HEK293 (cell line): ENCODE results near the gene TLX3.
A peak's percentile ranks its signal among the peaks of the same experiment; 100 is the strongest.

Experiments
- CTCF ChIA-PET: fragments of 350-600 bp; formaldehyde crosslinking; extraction: SDS; loops from one replicate; lab custom pipeline; 2021; ENCODE audit warnings: antibody characterized with exemption; lab: Yijun Ruan, JAX
- POLR2A ChIA-PET: fragments of 300-600 bp; formaldehyde crosslinking; extraction: SDS; loops from one replicate; lab custom pipeline; 2020; ENCODE audit warnings: antibody characterized with exemption, inconsistent platforms; lab: Yijun Ruan, JAX
- H3K27ac ChIP-seq: fragments of 200-500 bp; sonication (Bioruptor generic); 2 replicates; pipeline ENCODE4 v1.5.1; 2014; ENCODE audit warnings: low read depth, low read length, control low read depth, inconsistent platforms; ENCODE audit errors: extremely low read depth
- H3K36me3 ChIP-seq, 2 experiments: fragments of 200-500 bp in 1 of 2; sonication (Bioruptor generic) in 1 of 2; 1 replicate in 1 of 2; 2 replicates in 1 of 2; pipeline ENCODE4 v1.5.1; 2014 to 2017; ENCODE audit warnings: inconsistent platforms in 2 of 2, low read length in 2 of 2; ENCODE audit not compliant: control insufficient read depth in 2 of 2, insufficient read depth in 1 of 2
- H3K4me1 ChIP-seq: fragments of 200-500 bp; sonication (Bioruptor generic); 2 replicates; pipeline ENCODE4 v1.5.1; 2014; ENCODE audit warnings: mild to moderate bottlenecking, low read length, inconsistent platforms; ENCODE audit not compliant: control insufficient read depth, insufficient read depth
- H3K4me3 ChIP-seq: 2 replicates; pipeline ENCODE4 v1.5.1; 2011; ENCODE audit warnings: low read depth, mild to moderate bottlenecking, control low read depth, low read length, moderate library complexity
- H3K9me3 ChIP-seq: fragments of 200-500 bp; sonication (Bioruptor generic); 2 replicates; pipeline ENCODE4 v1.5.1; 2014; ENCODE audit warnings: low read depth, low read length, inconsistent platforms; ENCODE audit not compliant: control insufficient read depth, insufficient read depth
- FEZF1 ChIP-seq: fragments of 450-650 bp; formaldehyde crosslinking; IDR thresholded peaks from 2 replicates; pipeline ENCODE4 v1.5.1; 2016; ENCODE audit warnings: missing biosample characterization, missing genetic modification characterization
- HOXA7 ChIP-seq: sonication (generic); formaldehyde crosslinking; IDR thresholded peaks from 2 replicates; pipeline ENCODE4 v1.8.1; 2022; ENCODE audit warnings: missing genetic modification reagents, borderline replicate concordance
- KLF16 ChIP-seq: fragments of 450-650 bp; formaldehyde crosslinking; IDR thresholded peaks from 2 replicates; pipeline ENCODE4 v1.5.1; 2017; ENCODE audit warnings: missing biosample characterization, missing genetic modification characterization
- MYNN ChIP-seq: fragments of 450-650 bp; formaldehyde crosslinking; IDR thresholded peaks from 2 replicates; pipeline ENCODE4 v1.5.1; 2016; ENCODE audit warnings: missing biosample characterization, missing genetic modification characterization, borderline replicate concordance
- PRDM1 ChIP-seq: fragments of 450-650 bp; formaldehyde crosslinking; IDR thresholded peaks from 2 replicates; pipeline ENCODE4; 2016; ENCODE audit warnings: missing biosample characterization, missing genetic modification characterization
- RBAK ChIP-seq: fragments of 450-650 bp; formaldehyde crosslinking; IDR thresholded peaks from 2 replicates; pipeline ENCODE4 v1.5.1; 2016; ENCODE audit warnings: missing biosample characterization, missing genetic modification characterization
- YY1 ChIP-seq: fragments of 450-650 bp; formaldehyde crosslinking; IDR thresholded peaks from 2 replicates; pipeline ENCODE4 v1.5.1; 2018; ENCODE audit warnings: missing biosample characterization, missing genetic modification characterization
- ZBTB20 ChIP-seq: fragments of 450-650 bp; formaldehyde crosslinking; IDR thresholded peaks from 2 replicates; pipeline ENCODE4 v1.5.1; 2016; ENCODE audit warnings: missing biosample characterization, missing genetic modification characterization
- ZNF10 ChIP-seq: fragments of 450-650 bp; formaldehyde crosslinking; IDR thresholded peaks from 2 replicates; pipeline ENCODE4 v1.5.1; 2017; ENCODE audit warnings: missing biosample characterization, missing genetic modification characterization
- ZNF16 ChIP-seq: fragments of 450-650 bp; formaldehyde crosslinking; IDR thresholded peaks from 2 replicates; pipeline ENCODE4 v1.5.1; 2016; ENCODE audit warnings: low read depth, missing biosample characterization, missing genetic modification characterization
- ZNF19 ChIP-seq: fragments of 450-650 bp; formaldehyde crosslinking; IDR thresholded peaks from 2 replicates; pipeline ENCODE4; 2016; ENCODE audit warnings: missing biosample characterization, missing genetic modification characterization, low read depth
- ZNF202 ChIP-seq: fragments of 450-650 bp; formaldehyde crosslinking; IDR thresholded peaks from 2 replicates; pipeline ENCODE4 v1.5.1; 2016; ENCODE audit warnings: missing biosample characterization, missing genetic modification characterization, borderline replicate concordance
- ZNF292 ChIP-seq: fragments of 450-650 bp; formaldehyde crosslinking; IDR thresholded peaks from 2 replicates; pipeline ENCODE4 v1.5.1; 2016; ENCODE audit warnings: low read depth, missing biosample characterization, missing genetic modification characterization, borderline replicate concordance
- ZNF324 ChIP-seq: fragments of 450-650 bp; formaldehyde crosslinking; IDR thresholded peaks from 2 replicates; pipeline ENCODE4 v1.5.1; 2016; ENCODE audit warnings: missing biosample characterization, missing genetic modification characterization
- ZNF394 ChIP-seq: fragments of 450-650 bp; formaldehyde crosslinking; IDR thresholded peaks from 2 replicates; pipeline ENCODE4 v1.5.1; 2016; ENCODE audit warnings: missing biosample characterization, missing genetic modification characterization, mild to moderate bottlenecking, moderate library complexity, borderline replicate concordance
- ZNF548 ChIP-seq: fragments of 450-650 bp; formaldehyde crosslinking; IDR thresholded peaks from 2 replicates; pipeline ENCODE4 v1.5.1; 2016; ENCODE audit warnings: missing biosample characterization, missing genetic modification characterization
- TF ChIP-seq, protein P1 (sequence below): fragments of 450-650 bp; formaldehyde crosslinking; IDR thresholded peaks from 2 replicates; pipeline ENCODE4 v1.5.1; 2016; ENCODE audit warnings: missing biosample characterization, missing genetic modification characterization
- TF ChIP-seq, protein P2 (sequence below): fragments of 450-650 bp; formaldehyde crosslinking; IDR thresholded peaks from 2 replicates; pipeline ENCODE4 v1.5.1; 2016; ENCODE audit warnings: missing biosample characterization, missing genetic modification characterization
- TF ChIP-seq, protein P3 (sequence below): fragments of 450-650 bp; formaldehyde crosslinking; IDR thresholded peaks from 2 replicates; pipeline ENCODE4 v1.5.1; 2016; ENCODE audit warnings: missing biosample characterization, missing genetic modification characterization
- TF ChIP-seq, protein P4 (sequence below): fragments of 450-650 bp; formaldehyde crosslinking; IDR thresholded peaks from 2 replicates; pipeline ENCODE4 v1.5.0; 2017; ENCODE audit warnings: missing biosample characterization, missing genetic modification characterization, borderline replicate concordance
- TF ChIP-seq, protein P5 (sequence below): fragments of 450-650 bp; formaldehyde crosslinking; IDR thresholded peaks from 2 replicates; pipeline ENCODE4 v1.5.1; 2016; ENCODE audit warnings: missing biosample characterization, missing genetic modification characterization

The TLX3 gene

DNA sequence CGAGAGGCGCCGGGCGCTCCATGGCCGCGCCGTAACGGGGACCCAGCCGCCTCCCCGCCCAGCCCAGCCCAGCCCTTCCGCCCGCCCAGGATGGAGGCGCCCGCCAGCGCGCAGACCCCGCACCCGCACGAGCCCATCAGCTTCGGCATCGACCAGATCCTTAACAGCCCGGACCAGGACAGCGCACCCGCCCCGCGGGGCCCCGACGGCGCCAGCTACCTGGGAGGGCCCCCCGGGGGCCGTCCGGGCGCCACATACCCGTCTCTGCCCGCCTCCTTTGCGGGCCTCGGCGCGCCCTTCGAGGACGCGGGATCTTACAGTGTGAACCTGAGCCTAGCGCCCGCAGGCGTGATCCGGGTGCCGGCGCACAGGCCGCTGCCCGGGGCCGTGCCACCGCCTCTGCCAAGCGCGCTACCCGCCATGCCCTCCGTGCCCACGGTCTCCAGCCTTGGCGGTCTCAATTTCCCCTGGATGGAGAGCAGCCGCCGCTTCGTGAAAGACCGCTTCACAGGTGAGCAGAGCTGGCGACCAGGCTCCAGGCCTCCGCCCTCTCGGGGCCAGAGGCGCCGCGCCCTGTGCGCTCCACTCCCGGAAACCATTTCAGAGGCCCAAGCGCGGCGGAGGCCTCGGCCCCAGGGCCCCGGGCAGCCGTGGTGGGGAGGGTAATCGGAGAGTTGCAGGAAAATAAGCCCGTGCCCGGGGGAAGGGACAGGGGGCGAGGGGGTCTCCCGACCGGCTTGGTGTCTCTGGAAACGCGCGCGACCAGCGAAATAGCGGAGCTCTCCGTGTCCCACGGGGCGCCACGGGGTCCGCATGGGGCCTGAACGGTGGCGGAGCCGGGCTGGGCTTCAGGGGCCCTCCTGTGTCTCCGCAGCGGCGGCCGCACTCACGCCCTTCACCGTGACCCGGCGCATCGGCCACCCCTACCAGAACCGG, 496 bp downstream of the TLX3 start:
- Histone ChIP-seq H3K9me3 (no peaks in the 10 kb centered on the region), H3K27ac (peak overlapping the region; percentile 74; the same call in 1 of the 2 replicates), H3K4me3 (peak overlapping the region; percentile 59), H3K36me3 (peaks cover 3 to 9% of the 10 kb centered on the region in 2 experiments; a peak in 2 of 3 replicates), H3K4me1 (peaks cover 8% of the 10 kb centered on the region)
- CTCF ChIA-PET: interaction anchor here (0.6 to 1.2 kb wide), 2 partner anchors 102 to 817 kb away, joined by 4 to 5 read pairs; no protein-coding TSS in a partner anchor
- POLR2A ChIA-PET: interaction anchor here (0.7 to 1.5 kb wide), 7 partner anchors 10 to 532 kb away, joined by 3 to 8 read pairs (median 3); partner anchors contain the start of gene NPM1
- no peak for TF ChIP-seq KLF16 (tag by site-specific recombination)
- TF ChIP-seq, protein P1, sequence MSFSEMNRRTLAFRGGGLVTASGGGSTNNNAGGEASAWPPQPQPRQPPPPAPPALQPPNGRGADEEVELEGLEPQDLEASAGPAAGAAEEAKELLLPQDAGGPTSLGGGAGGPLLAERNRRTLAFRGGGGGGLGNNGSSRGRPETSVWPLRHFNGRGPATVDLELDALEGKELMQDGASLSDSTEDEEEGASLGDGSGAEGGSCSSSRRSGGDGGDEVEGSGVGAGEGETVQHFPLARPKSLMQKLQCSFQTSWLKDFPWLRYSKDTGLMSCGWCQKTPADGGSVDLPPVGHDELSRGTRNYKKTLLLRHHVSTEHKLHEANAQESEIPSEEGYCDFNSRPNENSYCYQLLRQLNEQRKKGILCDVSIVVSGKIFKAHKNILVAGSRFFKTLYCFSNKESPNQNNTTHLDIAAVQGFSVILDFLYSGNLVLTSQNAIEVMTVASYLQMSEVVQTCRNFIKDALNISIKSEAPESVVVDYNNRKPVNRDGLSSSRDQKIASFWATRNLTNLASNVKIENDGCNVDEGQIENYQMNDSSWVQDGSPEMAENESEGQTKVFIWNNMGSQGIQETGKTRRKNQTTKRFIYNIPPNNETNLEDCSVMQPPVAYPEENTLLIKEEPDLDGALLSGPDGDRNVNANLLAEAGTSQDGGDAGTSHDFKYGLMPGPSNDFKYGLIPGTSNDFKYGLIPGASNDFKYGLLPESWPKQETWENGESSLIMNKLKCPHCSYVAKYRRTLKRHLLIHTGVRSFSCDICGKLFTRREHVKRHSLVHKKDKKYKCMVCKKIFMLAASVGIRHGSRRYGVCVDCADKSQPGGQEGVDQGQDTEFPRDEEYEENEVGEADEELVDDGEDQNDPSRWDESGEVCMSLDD (tag by site-specific recombination): no peak
- TF ChIP-seq ZNF202 (tag by site-specific recombination): 0 out of 2 replicates have a peak, but pooled peaks have one; percentile 26
- no peak for TF ChIP-seq YY1
- no peak for TF ChIP-seq HOXA7 (CRISPR knock-in tag)
- TF ChIP-seq, protein P2, sequence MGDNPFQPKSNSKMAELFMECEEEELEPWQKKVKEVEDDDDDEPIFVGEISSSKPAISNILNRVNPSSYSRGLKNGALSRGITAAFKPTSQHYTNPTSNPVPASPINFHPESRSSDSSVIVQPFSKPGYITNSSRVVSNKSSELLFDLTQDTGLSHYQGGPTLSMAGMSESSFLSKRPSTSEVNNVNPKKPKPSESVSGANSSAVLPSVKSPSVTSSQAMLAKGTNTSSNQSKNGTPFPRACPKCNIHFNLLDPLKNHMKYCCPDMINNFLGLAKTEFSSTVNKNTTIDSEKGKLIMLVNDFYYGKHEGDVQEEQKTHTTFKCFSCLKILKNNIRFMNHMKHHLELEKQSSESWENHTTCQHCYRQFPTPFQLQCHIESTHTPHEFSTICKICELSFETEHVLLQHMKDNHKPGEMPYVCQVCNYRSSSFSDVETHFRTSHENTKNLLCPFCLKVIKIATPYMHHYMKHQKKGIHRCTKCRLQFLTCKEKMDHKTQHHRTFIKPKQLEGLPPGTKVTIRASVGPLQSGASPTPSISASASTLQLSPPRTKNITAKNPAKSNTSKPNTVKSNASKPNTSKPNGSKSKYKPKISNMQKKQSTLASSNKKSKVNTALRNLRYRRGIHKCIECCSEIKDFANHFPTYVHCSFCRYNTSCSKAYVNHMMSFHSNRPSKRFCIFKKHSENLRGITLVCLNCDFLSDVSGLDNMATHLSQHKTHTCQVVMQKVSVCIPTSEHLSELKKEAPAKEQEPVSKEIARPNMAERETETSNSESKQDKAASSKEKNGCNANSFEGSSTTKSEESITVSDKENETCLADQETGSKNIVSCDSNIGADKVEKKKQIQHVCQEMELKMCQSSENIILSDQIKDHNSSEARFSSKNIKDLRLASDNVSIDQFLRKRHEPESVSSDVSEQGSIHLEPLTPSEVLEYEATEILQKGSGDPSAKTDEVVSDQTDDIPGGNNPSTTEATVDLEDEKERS (tag by site-specific recombination): no peak
- no peak for TF ChIP-seq FEZF1 (tag by site-specific recombination)
- no peak for TF ChIP-seq ZNF10 (tag by site-specific recombination)
- no peak for TF ChIP-seq ZNF16 (tag by site-specific recombination)
- TF ChIP-seq ZNF324 (tag by site-specific recombination): no peak
- TF ChIP-seq, protein P3, sequence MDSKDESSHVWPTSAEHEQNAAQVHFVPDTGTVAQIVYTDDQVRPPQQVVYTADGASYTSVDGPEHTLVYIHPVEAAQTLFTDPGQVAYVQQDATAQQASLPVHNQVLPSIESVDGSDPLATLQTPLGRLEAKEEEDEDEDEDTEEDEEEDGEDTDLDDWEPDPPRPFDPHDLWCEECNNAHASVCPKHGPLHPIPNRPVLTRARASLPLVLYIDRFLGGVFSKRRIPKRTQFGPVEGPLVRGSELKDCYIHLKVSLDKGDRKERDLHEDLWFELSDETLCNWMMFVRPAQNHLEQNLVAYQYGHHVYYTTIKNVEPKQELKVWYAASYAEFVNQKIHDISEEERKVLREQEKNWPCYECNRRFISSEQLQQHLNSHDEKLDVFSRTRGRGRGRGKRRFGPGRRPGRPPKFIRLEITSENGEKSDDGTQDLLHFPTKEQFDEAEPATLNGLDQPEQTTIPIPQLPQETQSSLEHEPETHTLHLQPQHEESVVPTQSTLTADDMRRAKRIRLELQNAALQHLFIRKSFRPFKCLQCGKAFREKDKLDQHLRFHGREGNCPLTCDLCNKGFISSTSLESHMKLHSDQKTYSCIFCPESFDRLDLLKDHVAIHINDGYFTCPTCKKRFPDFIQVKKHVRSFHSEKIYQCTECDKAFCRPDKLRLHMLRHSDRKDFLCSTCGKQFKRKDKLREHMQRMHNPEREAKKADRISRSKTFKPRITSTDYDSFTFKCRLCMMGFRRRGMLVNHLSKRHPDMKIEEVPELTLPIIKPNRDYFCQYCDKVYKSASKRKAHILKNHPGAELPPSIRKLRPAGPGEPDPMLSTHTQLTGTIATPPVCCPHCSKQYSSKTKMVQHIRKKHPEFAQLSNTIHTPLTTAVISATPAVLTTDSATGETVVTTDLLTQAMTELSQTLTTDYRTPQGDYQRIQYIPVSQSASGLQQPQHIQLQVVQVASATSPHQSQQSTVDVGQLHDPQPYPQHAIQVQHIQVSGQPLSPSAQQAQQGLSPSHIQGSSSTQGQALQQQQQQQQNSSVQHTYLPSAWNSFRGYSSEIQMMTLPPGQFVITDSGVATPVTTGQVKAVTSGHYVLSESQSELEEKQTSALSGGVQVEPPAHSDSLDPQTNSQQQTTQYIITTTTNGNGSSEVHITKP: no peak
- TF ChIP-seq ZNF19: no peak
- TF ChIP-seq RBAK: no peak
- TF ChIP-seq, protein P4, sequence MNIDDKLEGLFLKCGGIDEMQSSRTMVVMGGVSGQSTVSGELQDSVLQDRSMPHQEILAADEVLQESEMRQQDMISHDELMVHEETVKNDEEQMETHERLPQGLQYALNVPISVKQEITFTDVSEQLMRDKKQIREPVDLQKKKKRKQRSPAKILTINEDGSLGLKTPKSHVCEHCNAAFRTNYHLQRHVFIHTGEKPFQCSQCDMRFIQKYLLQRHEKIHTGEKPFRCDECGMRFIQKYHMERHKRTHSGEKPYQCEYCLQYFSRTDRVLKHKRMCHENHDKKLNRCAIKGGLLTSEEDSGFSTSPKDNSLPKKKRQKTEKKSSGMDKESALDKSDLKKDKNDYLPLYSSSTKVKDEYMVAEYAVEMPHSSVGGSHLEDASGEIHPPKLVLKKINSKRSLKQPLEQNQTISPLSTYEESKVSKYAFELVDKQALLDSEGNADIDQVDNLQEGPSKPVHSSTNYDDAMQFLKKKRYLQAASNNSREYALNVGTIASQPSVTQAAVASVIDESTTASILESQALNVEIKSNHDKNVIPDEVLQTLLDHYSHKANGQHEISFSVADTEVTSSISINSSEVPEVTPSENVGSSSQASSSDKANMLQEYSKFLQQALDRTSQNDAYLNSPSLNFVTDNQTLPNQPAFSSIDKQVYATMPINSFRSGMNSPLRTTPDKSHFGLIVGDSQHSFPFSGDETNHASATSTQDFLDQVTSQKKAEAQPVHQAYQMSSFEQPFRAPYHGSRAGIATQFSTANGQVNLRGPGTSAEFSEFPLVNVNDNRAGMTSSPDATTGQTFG (tag by site-specific recombination): no peak
- TF ChIP-seq, protein P5, sequence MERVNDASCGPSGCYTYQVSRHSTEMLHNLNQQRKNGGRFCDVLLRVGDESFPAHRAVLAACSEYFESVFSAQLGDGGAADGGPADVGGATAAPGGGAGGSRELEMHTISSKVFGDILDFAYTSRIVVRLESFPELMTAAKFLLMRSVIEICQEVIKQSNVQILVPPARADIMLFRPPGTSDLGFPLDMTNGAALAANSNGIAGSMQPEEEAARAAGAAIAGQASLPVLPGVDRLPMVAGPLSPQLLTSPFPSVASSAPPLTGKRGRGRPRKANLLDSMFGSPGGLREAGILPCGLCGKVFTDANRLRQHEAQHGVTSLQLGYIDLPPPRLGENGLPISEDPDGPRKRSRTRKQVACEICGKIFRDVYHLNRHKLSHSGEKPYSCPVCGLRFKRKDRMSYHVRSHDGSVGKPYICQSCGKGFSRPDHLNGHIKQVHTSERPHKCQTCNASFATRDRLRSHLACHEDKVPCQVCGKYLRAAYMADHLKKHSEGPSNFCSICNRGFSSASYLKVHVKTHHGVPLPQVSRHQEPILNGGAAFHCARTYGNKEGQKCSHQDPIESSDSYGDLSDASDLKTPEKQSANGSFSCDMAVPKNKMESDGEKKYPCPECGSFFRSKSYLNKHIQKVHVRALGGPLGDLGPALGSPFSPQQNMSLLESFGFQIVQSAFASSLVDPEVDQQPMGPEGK (tag by site-specific recombination): no peak; the same call in 1 of the 2 replicates
- no peak for TF ChIP-seq ZNF292 (tag by site-specific recombination)
- TF ChIP-seq PRDM1 (tag by site-specific recombination): no peak
- peak; percentile 78 for TF ChIP-seq ZBTB20 (tag by site-specific recombination)
- no peak for TF ChIP-seq ZNF548 (tag by site-specific recombination)
- TF ChIP-seq ZNF394: no peak
- no peak for TF ChIP-seq MYNN (tag by site-specific recombination)
